HG03196 (cell line): ENCODE measurements around the gene NEK1.
"Not testable (repeated sequence)": the region's sequence is repeated elsewhere in the genome, so short reads cannot be mapped to it uniquely, and the experiment has no call there.

Source experiments
- ATAC-seq: cut with Tn5 transposase; IDR thresholded peaks from one replicate; pipeline ENCODE4 v1.9.1; 2021; ENCODE audit not compliant: unreplicated experiment

The NEK1 gene

DNA sequence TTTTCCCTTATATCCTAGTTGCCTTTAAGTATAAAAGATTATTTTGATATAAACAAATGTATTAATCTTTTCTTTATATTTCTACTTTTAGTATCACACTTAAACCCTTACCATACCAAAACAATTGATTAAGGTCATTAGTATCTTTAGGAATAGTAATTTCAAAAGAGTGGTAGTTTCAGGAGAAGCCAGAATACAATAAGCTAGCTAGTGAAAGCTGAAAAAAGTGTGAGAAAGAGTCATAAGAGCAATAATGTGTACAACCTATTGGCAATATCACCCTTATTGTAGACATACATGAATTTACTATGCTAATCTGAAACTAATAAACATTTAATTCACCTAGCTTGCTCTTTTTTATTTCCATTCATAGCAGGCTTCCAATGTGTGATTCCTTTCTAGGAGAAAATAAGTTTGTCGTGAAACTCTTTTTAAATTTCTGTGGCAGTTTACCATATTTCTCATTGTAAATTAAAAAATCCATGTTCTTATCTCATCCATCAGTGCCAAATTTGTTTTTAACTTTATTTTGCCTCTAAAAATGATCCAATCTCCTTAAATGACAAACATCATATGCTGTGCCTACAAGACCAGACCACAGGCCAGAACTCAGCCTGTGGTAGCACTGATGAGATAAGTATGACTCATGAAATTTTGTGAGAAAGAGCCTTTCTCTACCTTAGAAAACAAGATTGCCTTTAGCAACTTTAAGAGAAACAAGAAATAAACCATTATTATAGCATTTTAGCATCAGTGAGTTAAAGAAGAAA lies 8.1 kb downstream of the NEK1 start:
- ATAC-seq: peak; percentile 77

DNA sequence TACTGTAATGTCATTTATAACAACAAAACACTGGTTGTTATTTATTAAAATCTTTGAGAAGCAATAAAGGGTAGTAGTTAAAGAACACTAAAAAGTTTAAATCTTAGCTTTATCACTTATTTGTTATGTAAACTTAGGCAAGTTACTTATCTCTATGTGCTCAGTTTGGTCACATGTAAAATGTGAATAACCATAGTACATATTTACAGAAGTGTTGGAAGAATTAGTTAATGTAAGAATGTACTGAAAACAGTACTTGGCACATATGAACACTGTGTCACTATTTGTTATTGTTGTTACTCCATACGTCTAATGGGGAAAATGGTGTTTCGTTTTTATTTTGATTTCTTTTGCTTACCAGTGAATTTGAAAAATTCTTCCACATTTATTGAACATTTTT lies 9.1 kb downstream of the NEK1 start:
- ATAC-seq: no peak

DNA sequence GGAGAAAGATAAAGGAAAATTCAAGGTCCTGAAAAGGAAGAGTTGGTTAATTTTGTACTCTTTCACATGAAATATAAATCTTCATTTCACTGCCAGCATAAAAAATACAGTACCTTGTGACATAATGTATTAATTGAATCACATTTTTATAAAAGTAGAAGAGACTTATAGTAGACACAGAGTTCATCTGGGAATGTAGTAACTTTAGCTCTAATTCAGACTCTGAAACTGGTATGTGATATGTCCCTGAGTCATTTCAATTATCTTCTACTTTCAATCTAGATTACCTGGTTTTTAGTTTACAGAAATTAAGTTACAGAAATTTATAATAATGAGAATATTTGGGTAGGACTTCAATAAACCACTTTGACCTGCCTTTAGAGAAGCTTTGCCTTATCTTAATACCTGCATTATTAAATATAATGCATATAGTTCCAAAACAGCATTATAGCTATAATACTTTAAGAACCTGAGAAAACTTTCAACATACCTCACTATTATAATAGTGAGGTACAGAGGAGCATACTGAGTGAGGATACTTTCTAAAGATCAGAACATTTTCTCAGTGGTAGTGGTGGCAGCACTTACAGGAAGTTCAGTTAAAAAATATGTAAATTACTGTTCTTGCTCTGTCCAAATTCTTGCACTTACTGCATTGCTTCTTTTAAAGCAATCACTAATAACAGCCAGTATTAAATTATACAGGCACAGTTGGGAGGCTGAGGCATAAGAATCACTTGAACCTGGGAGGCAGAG lies 11.2 kb downstream of the NEK1 start:
- peak; percentile 49 for ATAC-seq

DNA sequence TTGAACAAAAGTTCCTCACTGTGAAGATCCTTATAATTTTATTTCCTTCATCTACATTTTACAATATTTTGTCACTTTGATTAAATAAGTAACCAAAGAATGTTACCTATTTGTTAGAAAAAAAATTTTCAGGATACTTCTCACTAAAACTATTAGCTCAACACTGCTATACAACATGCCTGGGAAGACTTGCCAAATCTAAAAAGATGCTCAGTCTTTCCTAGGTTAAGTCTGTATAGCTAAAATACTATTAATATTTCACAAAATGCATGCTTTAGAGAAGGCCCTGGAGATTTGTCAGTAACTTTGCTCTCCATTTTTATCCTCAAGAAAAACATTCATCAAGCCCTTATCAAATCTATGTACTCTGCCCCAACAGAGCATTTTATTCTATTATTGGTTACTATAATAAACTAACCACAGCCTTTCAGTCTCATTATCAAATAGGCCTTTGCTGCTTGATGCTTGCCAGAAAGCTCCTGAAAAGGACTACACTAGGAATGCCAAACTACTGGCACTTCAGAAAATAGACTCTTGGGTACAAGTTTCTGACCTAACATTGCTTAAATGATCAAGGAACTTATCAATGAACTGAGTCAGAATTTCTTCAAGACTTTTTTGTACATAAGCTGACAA lies 17.7 kb downstream of the NEK1 start:
- no peak for ATAC-seq

DNA sequence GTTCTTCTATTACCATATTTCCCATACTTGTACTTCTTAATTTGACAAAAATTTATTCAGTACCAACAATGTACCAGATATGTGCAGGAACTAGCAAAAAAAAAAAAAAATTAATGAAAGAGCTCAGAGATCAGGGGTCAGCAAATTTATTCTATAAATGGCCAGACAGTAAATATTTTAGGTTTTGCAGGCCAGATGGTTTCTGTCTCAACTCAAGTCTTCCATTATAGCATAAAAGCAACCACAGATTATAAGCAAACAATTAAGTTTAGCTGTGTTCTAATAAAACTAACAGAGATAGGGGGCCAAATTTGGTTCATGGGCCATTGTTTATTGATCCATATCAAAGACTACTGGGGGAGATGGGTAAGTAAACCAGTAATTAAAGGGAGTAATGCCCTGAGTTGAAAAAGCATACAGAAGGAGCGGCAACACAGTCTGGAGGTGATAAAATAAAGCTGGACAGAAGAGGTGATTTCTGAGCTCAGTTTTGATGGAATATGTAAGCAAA lies 19.3 kb downstream of the NEK1 start:
- ATAC-seq: no peak

DNA sequence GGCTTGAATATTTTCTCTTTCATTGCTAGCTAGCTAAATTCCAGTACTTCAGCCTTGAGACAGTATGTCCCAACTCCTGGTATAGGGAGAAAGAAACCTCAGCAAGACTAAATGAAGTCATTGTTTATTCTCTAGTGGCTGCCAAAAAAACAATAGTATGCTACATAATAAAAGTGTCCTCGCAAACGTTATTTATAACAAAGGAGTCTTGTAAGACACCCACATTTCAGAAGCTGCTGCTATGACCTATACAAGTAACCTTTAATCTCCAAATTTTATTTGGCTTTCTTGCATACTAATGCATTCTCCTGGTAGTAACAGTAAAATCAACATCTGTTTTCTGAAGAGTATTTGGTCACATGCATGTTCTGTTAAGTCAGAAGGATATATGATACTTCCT lies 28.8 kb downstream of the NEK1 start:
- ATAC-seq: no peak

- ATAC-seq: no peak
These were observed 29.7 kb downstream of the NEK1 start for GRCh38 chr4:169582706-169583105.

- peak; percentile 86 for ATAC-seq
These were observed 30.2 kb downstream of the NEK1 start for GRCh38 chr4:169582203-169582602.

- ATAC-seq: no peak
These were observed 38.5 kb downstream of the NEK1 start for GRCh38 chr4:169573889-169574288.

DNA sequence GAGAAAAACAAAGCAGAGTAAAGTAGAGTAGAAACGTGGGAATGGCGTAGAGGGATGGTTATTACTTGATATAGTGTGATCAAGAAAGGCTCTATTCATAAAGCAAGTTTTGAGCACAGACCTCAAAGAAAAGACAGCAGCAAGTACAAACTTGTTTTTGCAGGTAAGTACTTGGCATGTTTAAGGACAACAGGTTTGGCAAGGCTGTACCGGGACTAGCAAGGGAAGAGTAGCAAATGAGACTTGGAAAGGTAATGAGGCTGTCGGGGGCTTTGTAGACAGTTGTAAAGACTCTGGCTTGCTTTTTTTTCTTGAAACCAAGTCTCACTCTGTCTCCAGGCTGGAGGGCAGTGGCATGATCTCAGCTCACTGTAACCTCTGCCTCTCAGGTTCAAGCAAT lies 40.9 kb downstream of the NEK1 start:
- ATAC-seq: no peak

DNA sequence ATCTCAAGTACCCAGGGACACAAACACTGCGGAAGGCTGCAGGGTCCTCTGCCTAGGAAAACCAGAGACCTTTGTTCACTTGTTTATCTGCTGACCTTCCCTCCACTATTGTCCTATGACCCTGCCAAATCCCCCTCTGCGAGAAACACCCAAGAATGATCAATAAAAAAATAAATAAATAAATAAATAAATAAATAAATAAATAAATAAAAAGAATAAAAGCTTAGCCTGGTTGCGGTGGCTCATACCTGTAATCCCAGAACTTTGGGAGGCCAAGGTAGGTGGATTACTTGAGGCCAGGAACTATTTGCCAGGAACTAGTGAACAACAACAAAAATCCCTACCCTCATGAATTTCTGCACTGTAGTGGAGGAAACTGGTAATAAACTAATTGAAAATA lies 41.4 kb downstream of the NEK1 start:
- not testable (repeated sequence) for ATAC-seq

GRCh38 chr4:169570266-169570665 lies 42.1 kb downstream of the NEK1 start:
- ATAC-seq: not testable (repeated sequence)

- ATAC-seq: not testable (repeated sequence)
These were observed 43.2 kb downstream of the NEK1 start for GRCh38 chr4:169569188-169569587.

DNA sequence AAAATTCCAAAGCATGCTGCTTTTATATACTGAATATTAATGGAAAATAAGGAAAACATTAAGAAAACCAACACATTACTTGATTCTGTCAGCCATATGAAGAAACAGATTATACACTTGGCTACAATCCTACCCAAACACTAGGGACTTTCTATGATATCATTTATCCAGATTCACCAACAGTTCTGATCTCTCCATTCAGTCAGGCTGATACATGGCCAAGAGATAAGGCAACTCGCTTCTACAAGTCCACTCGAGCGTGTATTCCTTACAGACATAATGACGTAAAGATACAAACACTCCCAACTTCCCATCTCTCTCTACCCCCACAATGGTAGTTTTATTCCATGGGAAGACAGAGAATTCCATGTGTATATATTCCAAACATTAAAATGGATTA lies 44.5 kb downstream of the NEK1 start:
- no peak for ATAC-seq

DNA sequence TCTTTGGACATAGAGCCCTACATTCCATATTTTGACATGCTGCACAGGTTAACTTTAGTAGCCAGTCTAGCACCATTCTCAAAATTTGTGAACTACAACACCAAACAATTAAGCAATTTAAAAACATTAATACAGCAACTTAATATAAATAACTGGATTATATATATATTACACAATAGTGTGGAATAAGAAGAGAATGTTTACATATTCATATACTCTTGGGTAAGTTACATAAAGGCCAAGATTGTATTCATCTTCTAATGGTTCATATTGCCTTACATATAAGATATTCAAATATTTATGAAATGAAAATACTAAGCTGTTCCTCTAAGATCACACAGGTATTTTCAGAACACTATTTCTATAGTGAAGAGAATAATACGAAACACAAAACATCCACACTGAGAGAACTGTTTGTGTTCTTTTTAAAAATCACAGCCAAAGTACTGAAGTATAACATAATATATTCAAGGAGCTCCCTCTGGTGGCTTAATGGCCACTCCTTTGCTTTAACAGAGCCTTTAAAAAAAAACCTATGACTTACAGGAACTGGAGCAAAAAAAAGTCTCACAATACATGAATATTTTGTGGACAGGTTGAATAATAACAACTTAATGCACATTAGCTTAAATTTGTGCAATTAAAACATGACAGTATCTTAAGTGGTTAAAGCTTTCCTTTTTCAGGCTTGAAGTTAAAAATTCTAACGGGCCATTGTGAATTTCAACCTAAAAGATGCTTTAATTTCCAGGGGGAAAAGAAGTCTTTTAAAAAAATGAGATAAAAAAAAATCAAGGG lies 46.2 kb downstream of the NEK1 start:
- ATAC-seq: peak; percentile 76

DNA sequence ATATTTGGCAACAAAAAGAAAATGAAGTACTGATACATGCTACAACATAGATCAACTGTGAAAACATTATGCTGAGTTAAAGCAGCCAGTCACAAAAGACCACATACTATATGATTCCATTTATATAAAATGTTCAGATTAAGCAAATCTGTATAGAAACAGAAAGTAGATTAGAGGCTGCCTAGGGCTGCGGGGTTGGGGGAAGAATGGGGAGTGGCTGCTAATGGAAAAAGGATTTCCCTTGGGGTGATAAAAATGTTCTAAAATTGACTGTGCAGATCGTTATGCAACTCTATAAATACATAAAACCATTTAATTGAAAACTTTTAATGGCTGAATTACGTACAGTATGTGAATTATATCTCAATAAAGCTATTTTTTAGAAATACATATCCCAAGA lies 46.8 kb downstream of the NEK1 start:
- ATAC-seq: no peak

DNA sequence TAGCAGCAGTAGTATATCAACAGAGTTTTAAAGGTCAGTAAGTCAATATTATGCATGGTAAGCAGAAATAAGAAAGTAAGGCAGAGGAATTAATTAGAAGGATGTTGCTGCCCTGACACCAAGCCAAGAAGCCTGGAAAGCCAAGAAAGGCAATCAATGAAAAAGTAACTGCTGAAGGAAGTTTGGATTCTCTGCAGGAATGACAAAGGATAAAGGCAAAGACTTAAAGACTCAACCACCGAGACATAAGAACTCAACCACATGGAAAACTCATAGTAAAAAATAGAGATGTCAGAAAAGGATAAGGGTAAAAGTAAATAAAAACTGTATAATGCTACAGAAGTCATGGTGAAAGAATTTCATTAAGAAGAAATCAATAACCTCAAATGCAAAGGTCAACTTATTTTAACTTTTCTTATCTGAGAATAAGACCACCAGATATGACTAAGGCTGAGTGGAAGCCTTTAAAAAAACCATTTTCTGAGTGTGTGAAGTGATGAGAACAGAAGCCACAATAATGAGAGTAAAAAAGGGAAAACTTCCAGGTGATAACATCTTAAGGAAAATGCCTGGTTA lies 55.2 kb downstream of the NEK1 start:
- ATAC-seq: no peak

GRCh38 chr4:169546548-169546947 lies 65.8 kb downstream of the NEK1 start:
- not testable (repeated sequence) for ATAC-seq

GRCh38 chr4:169540774-169541173 lies 71.6 kb downstream of the NEK1 start:
- ATAC-seq: no peak

- ATAC-seq: no peak
These were observed 82.3 kb downstream of the NEK1 start for GRCh38 chr4:169530048-169530447.

DNA sequence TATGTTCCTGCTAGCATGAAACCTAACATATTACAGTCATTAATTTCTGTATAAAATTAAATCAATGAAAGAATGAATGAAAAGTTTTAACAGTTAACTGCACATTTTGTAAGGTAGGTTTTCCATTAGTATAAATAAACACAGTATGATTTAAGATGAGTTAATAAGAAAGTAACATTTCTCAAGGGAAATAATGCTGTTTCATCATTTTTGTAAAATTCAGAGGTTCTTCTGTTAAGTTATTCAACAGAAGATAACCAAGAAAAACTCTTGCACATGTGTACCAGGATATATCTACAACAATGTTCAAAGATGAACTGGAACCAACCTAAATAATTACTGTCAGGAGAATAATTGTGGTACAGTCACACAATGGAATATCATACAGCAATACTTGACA lies 88.6 kb downstream of the NEK1 start:
- ATAC-seq: no peak
